Measurements from ENCODE around the gene RAPSN.

The RAPSN gene

DNA sequence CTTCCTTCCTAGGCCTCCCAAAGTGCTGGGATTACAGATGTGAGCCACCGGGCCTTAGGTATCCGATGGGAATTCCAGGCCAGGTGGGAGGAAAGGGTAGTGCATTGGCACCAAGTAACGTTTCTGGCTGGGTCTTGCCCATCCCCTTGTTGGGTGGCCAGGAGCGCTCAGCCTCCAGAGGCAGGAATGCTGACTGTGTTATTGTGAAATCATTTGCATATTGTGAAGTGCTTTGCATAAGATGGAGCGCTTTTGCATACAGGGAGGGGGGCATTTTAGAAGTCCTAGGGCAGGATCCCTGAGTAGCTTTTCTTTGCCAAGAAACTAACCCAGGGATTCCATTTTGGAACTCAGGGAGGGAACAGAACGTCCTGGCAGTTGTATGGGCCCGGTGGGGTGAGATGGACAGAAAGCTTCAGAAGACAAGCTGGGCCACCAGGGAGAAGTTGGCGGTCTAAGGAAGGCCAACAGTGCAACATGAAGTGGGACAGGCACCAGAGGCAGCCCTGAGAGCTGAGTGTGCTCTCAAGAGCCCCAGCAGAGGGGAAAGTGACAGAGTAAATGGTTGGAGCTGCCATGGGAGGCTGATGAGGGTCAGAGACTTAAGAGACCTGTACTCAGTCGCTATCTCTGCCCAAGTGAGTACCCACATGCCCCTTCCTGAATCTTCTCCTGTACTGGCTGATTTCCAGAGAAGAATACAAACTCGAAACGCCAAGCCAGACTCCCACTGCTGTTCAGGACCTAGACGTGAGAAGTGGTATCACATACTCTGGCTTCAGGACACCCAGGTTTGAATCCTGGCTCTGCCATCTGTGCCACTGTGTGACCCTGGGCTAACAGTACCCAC lies 41.8 kb downstream of the RAPSN start:
- no peak for DNase-seq

DNA sequence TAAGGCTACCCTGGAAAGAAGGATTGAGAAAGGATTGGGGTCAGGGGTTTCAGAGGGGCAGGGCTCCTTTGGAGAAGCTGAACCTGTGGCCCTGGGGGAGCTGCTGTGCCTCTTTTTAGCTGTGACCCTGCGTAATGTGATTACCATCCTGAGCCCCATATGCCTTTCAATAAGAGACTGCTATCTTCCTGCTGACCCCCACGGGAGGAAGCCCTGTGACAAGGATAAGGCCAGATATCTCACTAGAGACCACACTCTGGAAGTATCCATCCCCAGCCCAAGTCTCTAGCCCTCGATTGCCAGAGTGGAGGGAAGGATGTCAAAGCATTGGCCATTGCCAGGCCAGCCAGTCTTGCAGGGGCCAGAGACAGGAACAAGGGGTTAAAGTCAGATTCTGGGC lies 45.4 kb downstream of the RAPSN start:
- DNase-seq: no peak

DNA sequence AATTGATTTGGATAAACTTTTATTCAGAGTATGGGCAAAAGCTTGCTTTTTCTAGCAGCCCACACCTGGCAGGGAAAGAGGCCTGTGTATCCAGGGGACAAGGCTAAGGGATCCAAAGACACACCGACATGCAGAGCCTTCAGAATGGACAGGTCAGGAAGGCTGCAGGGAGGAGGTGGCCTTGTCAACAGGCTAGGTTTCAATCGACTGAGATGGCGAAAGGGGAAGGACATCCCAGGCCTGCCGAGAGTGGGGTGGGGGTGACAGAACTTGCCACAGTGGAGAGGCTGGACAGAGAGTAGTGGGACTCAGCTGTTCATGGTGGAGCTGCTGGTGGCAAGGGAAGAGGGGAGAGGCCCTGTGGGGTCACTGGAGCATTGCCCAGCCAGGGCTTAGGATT lies 45.8 kb downstream of the RAPSN start:
- DNase-seq: no peak

DNA sequence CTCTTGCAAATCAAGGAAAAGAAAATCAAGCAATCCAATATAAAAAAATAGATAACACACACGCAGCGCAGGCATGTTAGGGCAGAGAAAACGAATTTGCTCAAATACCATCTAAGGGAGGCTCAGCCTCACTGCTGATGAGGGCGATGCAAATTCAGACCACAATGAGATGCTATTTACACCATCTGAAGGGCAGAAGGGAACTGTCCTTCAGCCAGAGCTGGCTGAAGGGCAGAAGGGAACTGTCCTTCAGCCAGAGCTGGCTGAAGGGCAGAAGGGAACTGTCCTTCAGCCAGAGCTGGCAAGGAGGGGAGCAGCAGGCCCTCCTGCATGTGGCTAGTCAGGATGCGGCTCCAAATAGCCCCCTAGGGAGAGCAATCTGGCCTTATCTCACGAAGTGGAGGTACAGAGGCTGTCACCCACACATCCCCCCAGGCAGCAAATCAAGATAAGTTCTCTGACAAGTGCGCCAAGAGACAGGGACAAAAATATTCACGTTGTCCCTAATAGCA lies 48.1 kb downstream of the RAPSN start:
- DNase-seq: no peak

DNA sequence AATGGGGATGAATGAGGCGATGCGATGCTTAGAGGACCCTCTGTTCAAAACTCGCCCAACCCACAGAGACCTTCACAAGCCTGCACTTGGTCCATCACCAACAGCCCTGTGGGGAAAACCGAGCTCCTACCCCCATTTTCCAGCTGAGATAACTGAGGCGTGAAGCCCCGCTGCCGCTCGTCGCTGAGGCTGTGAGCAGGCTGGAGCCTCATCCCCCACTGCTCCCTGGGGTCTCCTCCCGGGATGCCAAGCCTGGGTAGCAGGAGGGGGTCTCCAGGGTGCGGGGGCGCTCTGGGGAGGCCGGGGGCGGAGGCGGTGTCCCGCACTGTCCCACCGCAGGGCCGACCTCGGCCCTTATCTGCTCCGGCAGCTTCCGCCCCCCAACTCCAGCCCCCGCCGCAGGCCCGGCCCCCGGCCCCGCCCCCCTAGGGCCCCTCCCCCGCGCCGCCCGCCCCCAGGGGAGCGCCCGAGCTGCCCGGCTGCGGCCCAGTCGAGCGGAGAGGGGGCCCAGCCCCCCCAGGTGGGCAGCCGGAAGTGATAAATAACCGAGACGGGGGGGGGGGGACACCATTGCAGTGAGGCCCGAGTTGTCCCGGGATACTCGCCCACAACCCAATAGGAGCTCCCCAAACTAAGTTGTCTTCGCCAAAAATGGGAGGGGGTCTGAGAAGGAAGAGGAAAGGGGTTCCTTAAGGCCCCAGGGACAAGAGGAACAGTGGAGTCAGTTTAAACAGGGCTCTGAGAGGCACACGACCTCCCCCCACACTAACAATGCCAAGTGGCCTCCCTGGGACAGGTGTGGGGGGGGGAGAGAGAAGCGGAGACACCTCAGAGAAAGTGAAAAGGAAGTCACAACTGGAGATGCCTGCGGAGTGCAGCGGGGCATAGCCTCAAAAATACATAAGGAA lies 48.8 kb downstream of the RAPSN start:
- DNase-seq: no peak

DNA sequence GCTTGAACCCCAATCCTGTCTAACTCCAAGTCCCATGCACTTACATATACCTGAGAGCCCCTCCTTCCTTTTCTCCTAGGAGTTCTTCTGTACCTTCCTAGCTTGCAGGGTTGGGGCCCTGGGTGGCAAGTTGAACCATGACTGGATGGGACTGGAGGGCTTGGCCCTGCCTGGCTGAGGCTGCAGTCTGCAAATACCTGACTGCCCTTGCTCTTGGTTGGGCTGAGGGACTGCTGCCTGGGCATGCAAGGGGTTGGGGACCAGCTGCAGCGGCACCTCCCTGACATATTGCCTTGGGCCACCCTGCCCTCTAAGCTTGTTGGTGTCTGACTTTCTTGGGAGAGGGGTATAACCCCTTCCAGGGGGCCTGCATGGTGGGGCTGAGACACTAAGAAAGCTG lies 50.4 kb downstream of the RAPSN start:
- DNase-seq: no peak

DNA sequence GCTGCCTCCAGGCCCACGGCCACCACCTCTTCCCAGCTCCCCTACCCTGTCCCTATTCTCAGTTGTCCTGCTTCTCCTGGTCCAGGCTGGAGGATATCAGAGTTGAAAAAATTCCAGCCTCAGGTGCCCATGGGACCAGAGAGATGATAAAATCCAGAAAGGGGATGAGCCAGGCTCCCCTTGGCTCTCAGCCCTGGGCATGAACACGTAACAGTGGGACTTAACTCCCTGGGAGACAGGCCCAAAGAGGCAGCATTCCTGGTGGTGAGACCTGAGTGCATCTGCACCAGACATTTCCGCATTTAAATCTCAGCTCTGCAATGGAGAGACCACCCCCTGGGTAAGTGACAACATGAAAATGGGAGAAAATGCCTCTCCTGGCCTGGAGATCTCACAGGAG lies 50.9 kb downstream of the RAPSN start:
- DNase-seq: no peak

DNA sequence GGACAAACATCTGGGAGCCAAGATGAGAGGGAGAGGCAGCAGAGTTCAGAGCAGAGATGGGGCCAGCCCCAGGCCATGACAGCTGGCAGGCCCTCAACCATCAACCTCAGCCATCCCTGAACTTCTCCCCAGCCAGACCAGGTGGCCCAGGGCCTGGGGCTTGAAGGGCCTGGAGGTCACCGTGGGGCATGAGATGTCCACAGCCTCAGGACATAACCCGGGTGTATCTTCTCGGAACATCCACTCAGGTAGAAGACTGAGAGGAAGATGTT lies 53.0 kb downstream of the RAPSN start:
- DNase-seq: no peak

DNA sequence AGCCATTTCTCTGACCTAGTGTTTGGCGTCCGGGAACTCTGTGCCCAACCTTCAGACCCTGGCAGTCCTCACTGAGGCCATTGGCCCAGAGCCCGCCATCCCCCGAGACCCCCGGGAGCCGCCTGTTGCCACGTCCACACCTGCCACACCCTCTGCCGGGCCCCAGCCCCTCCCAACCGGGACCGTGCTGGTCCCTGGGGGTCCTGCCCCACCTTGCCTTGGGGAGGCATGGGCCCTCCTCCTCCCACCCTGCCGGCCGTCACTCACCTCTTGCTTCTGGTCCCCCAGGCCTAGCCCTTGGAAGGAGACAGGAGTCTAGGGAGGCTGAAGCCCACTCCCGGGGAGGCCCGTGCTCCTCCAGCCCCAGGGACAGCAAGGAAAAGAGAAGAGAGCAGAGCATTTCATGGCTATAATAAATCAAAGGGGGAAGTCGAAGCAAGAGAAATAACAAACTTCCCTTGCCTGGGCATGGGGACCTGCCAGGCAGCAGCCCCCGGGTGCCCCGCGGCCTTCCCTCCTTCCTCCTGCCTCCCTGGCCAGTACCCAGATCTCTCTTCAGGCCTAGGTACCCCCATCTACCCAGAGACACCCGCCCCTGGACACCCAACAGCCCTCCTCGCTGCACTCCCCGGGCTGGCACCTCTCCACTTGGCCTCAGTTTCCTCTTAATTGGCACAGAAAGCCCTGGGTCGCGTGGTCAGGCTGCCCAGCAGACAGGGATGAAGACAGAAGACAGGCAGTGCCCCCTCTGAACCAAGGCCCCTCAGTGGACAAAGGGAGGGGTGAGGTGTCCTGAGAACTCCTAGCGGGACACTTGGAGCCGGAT lies 53.5 kb downstream of the RAPSN start:
- DNase-seq: no peak

DNA sequence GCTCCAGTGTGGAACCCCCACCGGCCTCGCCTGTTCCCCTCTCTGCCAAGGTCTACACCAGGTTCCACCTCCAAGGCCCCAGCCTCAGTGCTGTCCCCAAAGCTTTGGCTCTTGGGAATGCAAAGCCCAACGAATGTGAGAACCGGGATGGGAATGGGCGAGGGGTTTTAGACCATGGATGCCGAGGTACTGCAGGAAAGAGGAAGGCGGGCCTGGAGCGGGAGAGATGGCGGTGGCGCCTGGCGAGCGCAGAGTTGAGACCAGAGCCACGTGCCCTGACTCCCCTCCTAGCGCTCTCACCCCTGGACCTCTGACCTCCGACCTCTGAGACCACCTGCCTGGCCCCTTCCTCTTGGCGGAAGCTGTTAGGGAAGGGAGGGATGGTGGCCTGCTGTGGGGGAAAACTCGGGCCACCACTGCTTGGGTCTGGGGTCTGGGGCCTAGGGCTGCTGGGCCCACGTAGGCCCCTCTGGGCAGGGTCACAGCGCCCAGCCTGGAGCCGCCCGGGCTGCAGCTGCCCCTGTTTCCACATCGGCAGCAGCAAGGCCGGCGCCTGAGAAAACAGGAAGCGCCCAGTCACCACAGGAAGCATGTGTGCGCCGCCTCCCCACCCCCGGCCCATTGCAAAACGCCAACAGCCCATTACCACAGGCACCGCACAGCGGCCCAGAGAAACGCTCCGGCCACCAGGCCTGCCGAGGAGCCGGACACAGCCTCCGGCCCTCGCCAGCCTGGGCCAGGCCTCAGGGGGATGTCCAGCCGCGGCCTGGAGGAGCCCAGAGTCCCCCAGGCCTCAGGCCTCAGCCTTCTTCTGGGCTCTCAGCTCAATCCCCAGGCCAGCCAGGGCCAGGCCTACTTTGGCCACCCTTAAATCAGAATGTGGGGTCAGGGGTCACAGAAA lies 54.4 kb downstream of the RAPSN start:
- DNase-seq: no peak

DNA sequence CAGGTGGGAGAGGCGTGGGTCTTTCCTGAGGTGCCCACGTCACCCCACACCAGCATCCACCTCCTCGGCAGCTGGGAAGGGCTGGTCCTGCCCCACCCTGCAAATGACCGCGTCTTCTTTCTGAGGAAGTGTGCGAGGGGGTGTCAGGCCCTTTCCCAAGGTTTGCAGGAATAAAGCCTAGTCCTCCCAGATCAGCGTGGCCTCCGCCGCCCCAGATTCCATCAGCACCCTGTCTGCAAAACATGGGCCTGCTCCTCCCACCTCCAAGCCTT lies 55.0 kb downstream of the RAPSN start:
- no peak for DNase-seq

DNA sequence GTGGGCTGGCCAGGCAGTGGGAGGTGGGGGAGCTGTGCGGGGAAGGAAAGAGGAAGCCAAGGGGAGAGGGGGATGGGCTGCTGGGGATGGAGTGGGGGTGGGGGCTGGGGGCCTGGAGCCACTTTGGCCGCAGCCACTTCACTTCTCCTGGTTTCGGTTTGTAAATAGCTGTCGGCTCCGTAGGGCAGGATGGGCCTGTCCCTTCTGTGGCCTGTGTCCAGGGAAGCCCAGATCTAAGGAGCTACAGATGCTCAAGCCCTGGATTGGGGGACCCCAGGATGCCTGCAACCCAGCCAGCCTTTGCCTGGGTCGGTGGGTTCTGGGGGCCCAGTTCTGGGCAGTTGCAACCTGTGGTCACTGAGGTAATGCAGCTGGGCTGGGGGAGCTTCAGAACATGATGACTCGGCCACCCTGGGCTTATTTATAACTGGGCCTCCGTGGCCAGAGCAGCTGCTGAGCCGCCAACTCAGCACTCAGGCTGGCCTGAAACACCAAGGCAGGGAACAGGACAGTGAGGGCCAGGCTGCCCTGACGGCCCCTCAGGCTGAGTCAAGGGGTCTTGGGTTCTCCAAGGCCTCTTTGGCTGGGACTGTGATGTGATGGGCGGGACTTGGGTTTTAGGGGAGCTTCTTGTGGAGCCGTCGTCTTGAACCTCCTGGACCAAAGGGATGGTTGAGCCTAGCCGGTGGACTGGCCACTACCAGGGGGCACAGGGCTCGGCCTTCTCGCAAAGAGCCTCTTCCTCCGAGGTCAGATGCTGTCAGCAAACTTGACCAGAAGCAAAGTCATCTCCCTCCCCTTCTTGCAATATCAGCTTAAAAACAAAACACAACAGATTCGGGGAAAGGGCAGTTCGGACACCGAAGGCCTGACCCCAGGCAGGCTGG lies 55.5 kb downstream of the RAPSN start:
- peak; percentile 70 for DNase-seq

DNA sequence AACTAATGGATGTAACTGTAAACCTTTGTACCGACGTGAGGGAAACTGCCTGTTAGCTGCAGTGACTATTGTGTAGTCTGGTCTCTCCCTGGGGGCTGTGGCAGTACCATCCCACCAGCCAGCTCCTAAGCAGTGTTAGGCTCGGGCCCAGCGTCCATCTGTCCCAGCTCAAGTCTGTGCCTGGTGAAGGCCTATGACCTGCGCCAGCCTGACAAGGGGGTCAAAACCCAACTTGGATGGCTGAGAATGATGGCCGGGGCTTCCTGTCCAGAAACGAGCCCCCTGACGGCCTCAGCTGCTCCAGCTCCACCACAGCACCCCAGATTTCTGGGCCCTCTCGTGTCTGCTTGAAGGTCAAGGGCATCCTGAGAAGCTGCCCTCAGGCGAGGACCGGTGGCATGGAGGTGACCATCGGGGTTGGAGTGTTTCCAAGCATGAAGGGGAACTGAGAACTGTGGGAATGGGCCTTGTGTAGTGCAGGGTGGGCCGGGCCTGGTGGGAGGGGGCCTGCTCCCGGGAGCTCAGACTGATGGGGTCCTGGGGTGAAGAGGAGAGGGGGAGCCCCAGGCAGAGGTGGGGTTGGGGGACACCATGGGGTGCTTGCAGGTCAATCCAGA lies 56.3 kb downstream of the RAPSN start:
- DNase-seq: no peak

DNA sequence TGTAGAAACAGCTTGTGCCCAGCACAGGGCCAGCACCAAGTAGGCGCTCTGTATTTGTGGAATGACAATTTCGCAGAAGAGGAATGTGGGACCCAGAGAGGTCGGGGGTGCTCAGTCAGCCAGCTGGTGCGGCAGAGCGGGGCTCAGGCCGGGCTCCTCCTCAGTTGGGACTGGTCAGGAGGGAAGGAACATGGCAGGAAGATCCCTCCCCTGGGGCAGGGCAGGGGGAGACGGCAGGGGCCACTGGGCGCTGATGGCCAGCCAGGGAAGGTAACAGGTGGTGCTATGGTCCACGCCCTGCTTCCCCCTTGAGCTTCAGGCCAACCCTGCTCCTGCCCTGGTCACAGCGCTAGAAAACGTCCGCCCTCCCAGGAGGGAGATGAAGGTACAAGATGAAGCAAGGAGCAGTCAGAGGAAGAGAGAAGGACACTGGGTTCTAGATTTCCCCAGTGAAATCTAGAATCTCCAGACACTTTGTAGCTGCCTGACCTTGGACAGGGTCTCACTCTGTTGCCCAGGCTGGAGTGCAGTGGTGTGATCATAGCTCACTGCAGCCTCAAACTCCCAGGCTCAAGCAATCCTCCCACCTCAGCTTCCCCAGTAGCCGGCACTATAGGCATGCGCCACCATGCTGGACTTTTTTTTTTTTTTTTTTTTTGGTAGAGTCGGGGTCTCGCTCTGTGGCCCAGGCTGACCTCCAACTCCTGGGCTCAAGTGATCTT lies 57.1 kb downstream of the RAPSN start:
- no peak for DNase-seq

DNA sequence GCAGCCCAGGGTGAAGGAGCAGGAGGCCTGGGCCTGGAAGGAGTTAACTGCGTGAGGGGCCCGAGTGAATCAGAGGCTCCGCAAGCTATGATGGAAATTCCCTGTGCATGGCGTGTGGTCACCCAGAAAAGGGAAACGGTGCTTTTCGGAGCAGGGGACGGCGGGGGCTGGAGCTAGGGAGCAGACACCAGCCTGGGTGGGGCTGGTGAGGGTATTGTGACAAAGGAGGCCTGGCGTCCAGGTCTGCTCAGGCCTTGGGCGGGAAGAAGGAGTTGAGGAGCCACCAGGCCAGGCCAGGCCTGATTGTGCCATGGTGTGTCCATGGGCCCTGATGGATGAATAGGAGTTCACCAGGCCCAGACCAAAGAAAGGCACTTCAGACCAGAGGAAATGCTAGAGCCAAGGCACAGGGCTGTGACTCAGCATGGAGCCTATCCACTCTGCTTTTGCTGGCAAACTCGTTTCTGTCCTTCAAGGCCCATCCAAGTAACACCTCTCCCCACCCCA lies 57.8 kb downstream of the RAPSN start:
- DNase-seq: peak; percentile 69

DNA sequence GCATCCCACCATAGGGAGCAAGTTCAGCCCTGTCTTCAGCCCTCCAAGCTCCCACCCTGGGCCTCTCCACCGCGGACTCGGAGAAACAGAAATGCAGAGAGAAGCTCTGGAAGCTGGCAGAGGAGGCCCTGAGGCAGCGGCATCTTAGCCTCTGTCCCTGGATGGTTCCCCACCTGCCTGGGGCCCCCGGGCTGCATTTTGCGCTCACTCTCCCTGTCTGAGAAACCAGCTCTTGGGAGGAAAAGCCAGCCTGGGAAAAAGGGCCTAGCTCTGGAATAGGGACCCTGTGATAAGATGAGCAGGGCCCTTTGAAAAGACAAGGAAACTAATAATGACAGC lies 58.5 kb downstream of the RAPSN start:
- no peak for DNase-seq

DNA sequence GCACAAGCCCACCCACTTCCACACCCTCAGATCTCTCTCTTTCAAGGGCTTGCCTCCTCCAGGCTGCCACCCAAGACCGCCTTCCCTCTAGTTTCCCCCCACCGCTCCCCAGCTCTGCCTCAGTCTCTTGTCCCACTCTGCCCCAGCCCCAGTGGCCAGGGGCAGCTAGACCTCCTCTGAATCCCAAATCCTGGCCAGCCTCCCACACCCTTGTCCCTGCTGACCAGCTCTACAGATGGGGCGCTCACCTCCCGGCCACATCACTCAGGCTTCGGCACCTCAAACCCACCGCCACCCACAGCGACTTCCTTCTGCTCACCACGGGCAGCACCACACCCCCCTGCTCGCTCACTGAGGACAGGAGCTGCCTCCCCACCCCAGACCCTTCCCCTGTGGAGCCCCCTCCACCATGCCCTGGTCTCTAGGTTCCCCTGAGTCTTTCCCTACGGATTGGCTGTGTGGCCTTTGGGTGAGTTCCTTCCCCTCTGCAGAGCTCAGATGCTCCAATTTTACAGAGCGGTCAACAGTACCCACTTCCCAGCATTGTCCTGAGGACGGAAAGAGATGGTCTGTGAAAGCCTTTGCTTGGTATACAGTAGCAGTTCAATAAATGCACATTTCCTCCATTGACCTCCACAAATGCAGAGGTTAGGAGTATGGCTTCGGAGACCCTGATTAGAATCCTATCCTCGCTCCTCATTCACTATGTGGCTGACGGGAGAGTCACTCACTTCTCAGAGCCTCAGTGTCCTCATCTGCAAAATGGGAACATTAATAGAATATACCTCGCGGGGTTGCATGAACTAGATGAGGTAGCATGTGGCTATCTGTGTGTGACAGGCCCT lies 59.1 kb downstream of the RAPSN start:
- DNase-seq: no peak

DNA sequence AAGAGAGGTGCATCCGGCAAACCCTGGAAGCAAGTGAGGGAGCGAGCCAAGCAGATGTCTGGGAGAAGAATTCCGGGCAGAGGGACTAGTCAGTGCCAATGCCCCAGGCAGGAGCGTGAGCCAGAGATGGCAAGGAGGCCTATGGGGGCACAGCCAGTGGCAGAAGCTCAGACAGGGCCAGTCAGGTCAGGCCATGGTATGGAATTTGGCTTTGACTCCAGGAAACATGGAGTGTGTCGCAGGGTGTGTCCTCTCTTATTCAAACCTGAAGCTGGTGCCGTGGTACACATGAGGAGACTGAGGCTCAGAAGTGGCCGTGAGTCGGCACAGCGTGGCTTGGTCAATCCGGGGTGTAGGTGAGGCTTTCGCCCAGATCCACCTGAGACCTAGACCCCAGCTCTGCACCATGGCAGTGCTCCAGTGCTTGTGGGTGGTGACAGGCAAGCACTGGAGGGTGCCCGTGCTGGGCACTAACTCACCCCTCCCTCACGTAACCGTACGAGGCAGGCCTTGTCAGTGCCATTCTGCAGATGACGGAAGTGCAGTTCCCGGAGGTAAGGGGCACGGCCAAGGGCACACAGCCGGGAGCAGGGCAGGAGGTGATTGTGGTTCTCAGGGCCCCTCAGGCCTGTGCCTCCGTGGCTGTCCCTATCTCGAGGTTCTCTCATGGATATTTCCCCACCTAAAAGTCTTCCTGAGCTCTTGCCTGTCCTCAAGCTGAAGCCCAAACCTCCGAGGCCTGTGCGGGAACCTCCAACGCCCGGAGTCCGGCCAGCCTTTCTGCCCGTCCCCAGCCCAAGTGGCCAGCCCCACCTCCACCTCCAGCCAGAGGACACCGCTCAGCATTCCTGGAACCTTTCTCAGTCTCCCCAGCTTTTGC lies 60.0 kb downstream of the RAPSN start:
- no peak for DNase-seq
